Prostate gland (tissue), 2 donors: ENCODE data around the gene SWAP70.

Experiments used
- POLR2A ChIP-seq: fragments of 450-650 bp; IDR thresholded peaks from one replicate; pipeline ENCODE4 v1.6.1; 2016; ENCODE audit warnings: antibody characterized with exemption, mild to moderate bottlenecking
- POLR2AphosphoS5 ChIP-seq: sonication (generic); formaldehyde crosslinking; IDR thresholded peaks from one replicate; pipeline ENCODE4 v1.6.1; 2017; ENCODE audit warnings: antibody characterized with exemption
- TF ChIP-seq, protein P1 (sequence below), 4 experiments: fragments of 200-600 bp in 2 of 4; fragments of 450-650 bp in 2 of 4; sonication (generic) in 2 of 4; IDR thresholded peaks; 1 replicate in 3 of 4; 2 replicates in 1 of 4; pipeline ENCODE4 v1.5.1; 2016 to 2019; ENCODE audit warnings: antibody characterized with exemption in 4 of 4, mild to moderate bottlenecking in 2 of 4, moderate library complexity in 2 of 4

DNA sequence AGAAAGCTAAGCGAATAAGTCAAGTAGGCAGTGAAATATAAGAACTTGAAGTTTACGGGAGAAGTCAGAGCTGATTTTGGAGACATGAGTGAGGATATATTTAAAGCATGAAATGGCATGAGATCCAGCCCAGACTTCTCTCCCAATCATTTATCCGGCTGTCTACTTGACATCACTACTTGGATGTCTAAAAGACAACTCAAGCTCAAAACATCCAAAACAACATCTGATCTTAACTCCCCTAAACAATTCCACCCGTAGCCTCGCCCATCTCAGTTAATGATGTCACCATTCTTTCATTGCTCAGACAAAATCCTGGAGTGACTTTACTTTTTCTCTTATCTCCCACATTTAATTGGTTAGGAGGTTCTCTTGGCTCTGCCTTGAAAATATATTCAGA, 45.9 kb upstream of the SWAP70 start:
- no peak for TF ChIP-seq POLR2A
- TF ChIP-seq, protein P1, sequence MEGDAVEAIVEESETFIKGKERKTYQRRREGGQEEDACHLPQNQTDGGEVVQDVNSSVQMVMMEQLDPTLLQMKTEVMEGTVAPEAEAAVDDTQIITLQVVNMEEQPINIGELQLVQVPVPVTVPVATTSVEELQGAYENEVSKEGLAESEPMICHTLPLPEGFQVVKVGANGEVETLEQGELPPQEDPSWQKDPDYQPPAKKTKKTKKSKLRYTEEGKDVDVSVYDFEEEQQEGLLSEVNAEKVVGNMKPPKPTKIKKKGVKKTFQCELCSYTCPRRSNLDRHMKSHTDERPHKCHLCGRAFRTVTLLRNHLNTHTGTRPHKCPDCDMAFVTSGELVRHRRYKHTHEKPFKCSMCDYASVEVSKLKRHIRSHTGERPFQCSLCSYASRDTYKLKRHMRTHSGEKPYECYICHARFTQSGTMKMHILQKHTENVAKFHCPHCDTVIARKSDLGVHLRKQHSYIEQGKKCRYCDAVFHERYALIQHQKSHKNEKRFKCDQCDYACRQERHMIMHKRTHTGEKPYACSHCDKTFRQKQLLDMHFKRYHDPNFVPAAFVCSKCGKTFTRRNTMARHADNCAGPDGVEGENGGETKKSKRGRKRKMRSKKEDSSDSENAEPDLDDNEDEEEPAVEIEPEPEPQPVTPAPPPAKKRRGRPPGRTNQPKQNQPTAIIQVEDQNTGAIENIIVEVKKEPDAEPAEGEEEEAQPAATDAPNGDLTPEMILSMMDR (IDR thresholded peaks at IDR 0.05) = no peak
- TF ChIP-seq POLR2AphosphoS5 = no peak
